Activated naive CD4-positive, alpha-beta T cell treated with anti-CD3 and anti-CD28 coated beads for 36 hours (primary cell): ENCODE measurements around the gene KRT35. TPM values are rescaled to one million over a fixed set of nuclear protein-coding genes. Genes with fewer than 3 reads are reported as not detected.

Experiments used
- CTCF ChIA-PET: fragments of 350-600 bp; sonication (Branson Sonifier 250); formaldehyde crosslinking; loops from one replicate; lab custom pipeline; 2021; ENCODE audit warnings: antibody characterized with exemption; lab: Charles Lee
- DNase-seq: peaks from one replicate; pipeline ENCODE4 v3.0.0-alpha.2; 2020
- H3K27ac Mint-ChIP-seq: one replicate; pipeline ENCODE4 v1.8.0; 2021; ENCODE audit warnings: mild to moderate bottlenecking, mixed read lengths
- H3K27me3 Mint-ChIP-seq: one replicate; pipeline ENCODE4 v1.8.0; 2021; ENCODE audit warnings: low read depth, mixed read lengths
- H3K36me3 Mint-ChIP-seq: one replicate; pipeline ENCODE4 v1.8.0; 2021; ENCODE audit warnings: low read depth, mixed read lengths
- H3K4me1 Mint-ChIP-seq: one replicate; pipeline ENCODE4 v1.8.0; 2021; ENCODE audit warnings: low read depth, mixed read lengths
- H3K4me3 Mint-ChIP-seq: one replicate; pipeline ENCODE4 v1.8.0; 2021; ENCODE audit warnings: mild to moderate bottlenecking, moderate library complexity, mixed read lengths
- H3K9me3 Mint-ChIP-seq: one replicate; pipeline ENCODE4 v1.8.0; 2021; ENCODE audit warnings: mixed read lengths
- intact Hi-C: fragments of 100-400 bp; cut with micrococcal nuclease; formaldehyde crosslinking; loops from one replicate; pipeline ENCODE4 v1.15.1; 2023
- total RNA-seq, 2 experiments: library from RNA; stranded (reverse); gene quantifications; one replicate each; pipeline ENCODE4 v1.2.3, GENCODE V29; 2021

KRT35 gene
- total RNA-seq, 2 experiments from 2014 or later, result not detected

- no peaks in the 10 kb centered on the region for H3K4me1 Mint-ChIP-seq
- no peak for DNase-seq
- intact Hi-C loops, result no loop called here
- CTCF ChIA-PET, result no interaction called here
- H3K27ac Mint-ChIP-seq, result no peak overlapping the region
- no peaks in the 10 kb centered on the region for H3K27me3 Mint-ChIP-seq
- H3K9me3 Mint-ChIP-seq, result no peaks in the 10 kb centered on the region
- H3K4me3 Mint-ChIP-seq, result no peak overlapping the region
- no peaks in the 10 kb centered on the region for H3K36me3 Mint-ChIP-seq
Observed at GRCh38 chr17:41507315-41507880, 26.4 kb upstream of the KRT35 start.

- H3K4me1 Mint-ChIP-seq, result no peaks in the 10 kb centered on the region
- CTCF ChIA-PET, result interaction anchor here (0.5 to 1.7 kb wide), 2 partner anchors 43 to 61 kb away, joined by 3 to 5 read pairs; no protein-coding TSS in a partner anchor
- no peak overlapping the region for H3K27ac Mint-ChIP-seq
- H3K27me3 Mint-ChIP-seq, result no peaks in the 10 kb centered on the region
- DNase-seq, result no peak
- H3K9me3 Mint-ChIP-seq, result no peaks in the 10 kb centered on the region
- no peak overlapping the region for H3K4me3 Mint-ChIP-seq
- no peaks in the 10 kb centered on the region for H3K36me3 Mint-ChIP-seq
- intact Hi-C loops, result no loop called here
Observed at GRCh38 chr17:41505809-41506767, 25.1 kb upstream of the KRT35 start.

GRCh38 chr17:41505007-41505808 is 24.3 kb upstream of the KRT35 start, which contains the start of gene KRT13:
Gene KRT13 (minus strand): TSS chr17:41505612. CDS start chr17:41505550, 62 bp downstream.
- Mint-ChIP-seq H3K4me1 (no peaks in the 10 kb centered on the region), H3K9me3 (no peaks in the 10 kb centered on the region), H3K4me3 (no peak within 1 kb of the TSS), H3K36me3 (no peaks in the 10 kb centered on the region), H3K27me3 (no peaks in the 10 kb centered on the region), H3K27ac (no peak within 1 kb of the TSS)
- intact Hi-C loops, result no loop called here
- no peak for DNase-seq
- CTCF ChIA-PET, result interaction anchor here (1.7 kb wide), 1 partner anchor 44 kb away, joined by 5 read pairs; no protein-coding TSS in a partner anchor

- intact Hi-C loops, result no loop called here
- Mint-ChIP-seq H3K9me3 (no peaks in the 10 kb centered on the region), H3K36me3 (no peaks in the 10 kb centered on the region), H3K4me1 (no peaks in the 10 kb centered on the region), H3K27me3 (no peaks in the 10 kb centered on the region), H3K27ac (no peak overlapping the region), H3K4me3 (no peak overlapping the region)
- no peak for DNase-seq
- CTCF ChIA-PET, result interaction anchor here (1.7 kb wide), 1 partner anchor 45 kb away, joined by 5 read pairs; no protein-coding TSS in a partner anchor
Observed at GRCh38 chr17:41504246-41504977, 23.5 kb upstream of the KRT35 start.

GRCh38 chr17:41503202-41503601 is 22.3 kb upstream of the KRT35 start:
- intact Hi-C loops, result no loop called here
- H3K9me3 Mint-ChIP-seq, result no peaks in the 10 kb centered on the region
- H3K27ac Mint-ChIP-seq, result no peak overlapping the region
- H3K36me3 Mint-ChIP-seq, result no peaks in the 10 kb centered on the region
- H3K4me1 Mint-ChIP-seq, result no peaks in the 10 kb centered on the region
- no peak for DNase-seq
- no peaks in the 10 kb centered on the region for H3K27me3 Mint-ChIP-seq
- CTCF ChIA-PET, result interaction anchor here (0.6 to 0.9 kb wide), 3 partner anchors 46 to 159 kb away, joined by 3 to 6 read pairs (median 3); no protein-coding TSS in a partner anchor
- no peak overlapping the region for H3K4me3 Mint-ChIP-seq

GRCh38 chr17:41500131-41500911 is 19.4 kb upstream of the KRT35 start:
- Mint-ChIP-seq H3K9me3 (no peaks in the 10 kb centered on the region), H3K27me3 (no peaks in the 10 kb centered on the region), H3K4me3 (no peak overlapping the region), H3K27ac (no peak overlapping the region), H3K4me1 (peaks cover 5% of the 10 kb centered on the region), H3K36me3 (no peaks in the 10 kb centered on the region)
- CTCF ChIA-PET, result interaction anchor here (1.0 kb wide), 1 partner anchor 170 kb away, joined by 3 read pairs; no protein-coding TSS in a partner anchor
- no peak for DNase-seq
- intact Hi-C loops, result no loop called here

GRCh38 chr17:41499714-41500113 is 18.8 kb upstream of the KRT35 start:
- intact Hi-C loops, result loop anchor here (5.0 to 10.0 kb wide), 3 partner anchors 48 to 375 kb away; partner anchors contain the start of gene KRTAP4-12
- no peak for DNase-seq
- H3K4me3 Mint-ChIP-seq, result no peak overlapping the region
- H3K36me3 Mint-ChIP-seq, result no peaks in the 10 kb centered on the region
- no peak overlapping the region for H3K27ac Mint-ChIP-seq
- no peaks in the 10 kb centered on the region for H3K9me3 Mint-ChIP-seq
- no peaks in the 10 kb centered on the region for H3K27me3 Mint-ChIP-seq
- CTCF ChIA-PET, result no interaction called here
- peaks cover 5% of the 10 kb centered on the region for H3K4me1 Mint-ChIP-seq

- no peak overlapping the region for H3K4me3 Mint-ChIP-seq
- intact Hi-C loops, result loop anchor here (5.0 to 10.0 kb wide), 3 partner anchors 49 to 373 kb away; partner anchors contain the start of gene KRTAP4-12
- no peaks in the 10 kb centered on the region for H3K9me3 Mint-ChIP-seq
- no peak for DNase-seq
- CTCF ChIA-PET, result interaction anchor here (0.8 to 1.1 kb wide), 5 partner anchors 13 to 168 kb away, joined by 3 to 4 read pairs (median 3); no protein-coding TSS in a partner anchor
- peaks cover 5% of the 10 kb centered on the region for H3K4me1 Mint-ChIP-seq
- H3K27ac Mint-ChIP-seq, result no peak overlapping the region
- H3K27me3 Mint-ChIP-seq, result no peaks in the 10 kb centered on the region
- H3K36me3 Mint-ChIP-seq, result no peaks in the 10 kb centered on the region
Observed at GRCh38 chr17:41498276-41498675, 17.3 kb upstream of the KRT35 start.

- Mint-ChIP-seq H3K4me3 (no peak overlapping the region), H3K36me3 (no peaks in the 10 kb centered on the region), H3K27ac (no peak overlapping the region), H3K9me3 (no peaks in the 10 kb centered on the region), H3K4me1 (peaks cover 6% of the 10 kb centered on the region), H3K27me3 (no peaks in the 10 kb centered on the region)
- DNase-seq, result peak; percentile 87
- intact Hi-C loops, result loop anchor here (1.0 to 10.0 kb wide), 6 partner anchors 50 to 588 kb away; partner anchors contain the start of gene KRTAP4-12
- CTCF ChIA-PET, result interaction anchor here (0.7 to 2.8 kb wide), 6 partner anchors 52 to 639 kb away, joined by 3 to 11 read pairs (median 4); partner anchors contain the start of gene KRTAP4-4
Observed at GRCh38 chr17:41496803-41497484, 16.0 kb upstream of the KRT35 start.

- H3K27ac Mint-ChIP-seq, result no peak overlapping the region
- CTCF ChIA-PET, result interaction anchor here (0.8 kb wide), 1 partner anchor 55 kb away, joined by 4 read pairs; no protein-coding TSS in a partner anchor
- H3K36me3 Mint-ChIP-seq, result no peaks in the 10 kb centered on the region
- no peaks in the 10 kb centered on the region for H3K9me3 Mint-ChIP-seq
- intact Hi-C loops, result loop anchor here (10.0 kb wide), 1 partner anchor 370 kb away; the partner anchor contains the start of gene KRTAP4-12
- H3K27me3 Mint-ChIP-seq, result no peaks in the 10 kb centered on the region
- no peak for DNase-seq
- H3K4me1 Mint-ChIP-seq, result peaks cover 12% of the 10 kb centered on the region
- H3K4me3 Mint-ChIP-seq, result no peak overlapping the region
Observed at GRCh38 chr17:41494524-41494923, 13.6 kb upstream of the KRT35 start.
